Astrocyte (in vitro differentiated cells and primary cell): ENCODE measurements around the gene SEC11A. TPM values are rescaled to one million over a fixed set of nuclear protein-coding genes. Genes with fewer than 3 reads are reported as not detected.
A peak's percentile ranks its signal among the peaks of the same experiment; 100 is the strongest.
"Not testable (repeated sequence)": the region's sequence is repeated elsewhere in the genome, so short reads cannot be mapped to it uniquely, and the experiment has no call there.

ENCODE experiments used
- DNase-seq: peaks from one replicate; pipeline ENCODE4 v3.0.0-alpha.2; 2010; ENCODE audit warnings: low read depth
- FAIRE-seq: peaks from 2 replicates; lab custom pipeline; 2011; peaks lifted over from hg19 to GRCh38; lab: Jason Lieb, UNC
- H2AFZ ChIP-seq: 2 replicates; pipeline ENCODE4 v1.6.0; 2012; ENCODE audit warnings: low read depth, low read length, inconsistent platforms
- H3K27ac ChIP-seq: 2 replicates; pipeline ENCODE4 v1.5.1; 2011; ENCODE audit warnings: low read depth, low read length, inconsistent platforms
- H3K27me3 ChIP-seq: 2 replicates; pipeline ENCODE4 v1.6.0; 2011; ENCODE audit warnings: low read length, inconsistent platforms; ENCODE audit not compliant: insufficient read depth
- H3K36me3 ChIP-seq: 2 replicates; pipeline ENCODE4 v1.5.1; 2011; ENCODE audit warnings: low read length, inconsistent platforms; ENCODE audit not compliant: insufficient read depth
- H3K4me1 ChIP-seq: 2 replicates; pipeline ENCODE4 v1.5.1; 2011; ENCODE audit warnings: low read length, inconsistent platforms; ENCODE audit not compliant: insufficient read depth
- H3K4me2 ChIP-seq: 2 replicates; pipeline ENCODE4 v1.6.0; 2012; ENCODE audit warnings: low read length, inconsistent platforms
- H3K4me3 ChIP-seq: 2 replicates; pipeline ENCODE4 v1.5.1; 2011; ENCODE audit warnings: low read depth, mild to moderate bottlenecking, low read length, inconsistent platforms; ENCODE audit not compliant: insufficient read depth
- H3K79me2 ChIP-seq: 2 replicates; pipeline ENCODE4 v1.6.0; 2012; ENCODE audit warnings: mild to moderate bottlenecking, low read length, inconsistent platforms; ENCODE audit not compliant: insufficient read depth
- H3K9ac ChIP-seq: 2 replicates; pipeline ENCODE4 v1.6.0; 2012; ENCODE audit warnings: mild to moderate bottlenecking, low read length, inconsistent platforms
- H3K9me3 ChIP-seq: 2 replicates; pipeline ENCODE4 v1.5.1; 2012; ENCODE audit warnings: low read depth, mild to moderate bottlenecking, low read length, inconsistent platforms; ENCODE audit not compliant: insufficient read depth
- H4K20me1 ChIP-seq: 2 replicates; pipeline ENCODE4 v1.6.0; 2012; ENCODE audit warnings: low read length, inconsistent platforms; ENCODE audit not compliant: insufficient read depth
- H3K27ac Mint-ChIP-seq: one replicate; pipeline ENCODE4 v1.8.0; 2021; ENCODE audit warnings: mild to moderate bottlenecking, mixed read lengths; ENCODE audit not compliant: unreplicated experiment
- H3K27me3 Mint-ChIP-seq: one replicate; pipeline ENCODE4 v1.8.0; 2021; ENCODE audit warnings: low read depth, mixed read lengths; ENCODE audit not compliant: unreplicated experiment
- H3K36me3 Mint-ChIP-seq: one replicate; pipeline ENCODE4 v1.8.0; 2021; ENCODE audit warnings: low read depth, mixed read lengths; ENCODE audit not compliant: unreplicated experiment
- H3K4me1 Mint-ChIP-seq: one replicate; pipeline ENCODE4 v1.8.0; 2021; ENCODE audit warnings: low read depth, mixed read lengths; ENCODE audit not compliant: unreplicated experiment
- H3K4me3 Mint-ChIP-seq: one replicate; pipeline ENCODE4 v1.8.0; 2021; ENCODE audit warnings: mild to moderate bottlenecking, moderate library complexity, mixed read lengths; ENCODE audit not compliant: unreplicated experiment
- H3K9me3 Mint-ChIP-seq: one replicate; pipeline ENCODE4 v1.8.0; 2021; ENCODE audit warnings: mild to moderate bottlenecking, mixed read lengths; ENCODE audit not compliant: unreplicated experiment
- CTCF ChIP-seq: IDR thresholded peaks from 2 replicates; pipeline ENCODE4 v1.5.1; 2011; ENCODE audit warnings: low read depth, mild to moderate bottlenecking, inconsistent platforms, low read length, moderate library complexity; ENCODE audit not compliant: insufficient read depth
- EZH2 ChIP-seq: IDR thresholded peaks from 2 replicates; pipeline ENCODE4 v1.6.1; 2012; ENCODE audit warnings: mild to moderate bottlenecking, low read length, inconsistent platforms; ENCODE audit not compliant: insufficient read depth
- total RNA-seq: library from RNA; stranded (reverse); gene quantifications from 2 replicates; pipeline ENCODE4 v1.2.1, GENCODE V29; 2021

The SEC11A gene
- total RNA-seq, 1 donor from 2014 or later = 198 TPM

- Mint-ChIP-seq H3K36me3 (no peaks in the 10 kb centered on the region), H3K4me3 (no peak overlapping the region), H3K27ac (no peak overlapping the region), H3K4me1 (no peaks in the 10 kb centered on the region), H3K27me3 (no peaks in the 10 kb centered on the region), H3K9me3 (no peaks in the 10 kb centered on the region)
- no peak for TF ChIP-seq EZH2
- TF ChIP-seq CTCF = no peak
- Histone ChIP-seq H3K27me3 (no peaks in the 10 kb centered on the region), H3K4me2 (no peak overlapping the region), H3K4me3 (no peak overlapping the region), H2AFZ (no peak overlapping the region), H4K20me1 (peaks cover 95% of the 10 kb centered on the region), H3K9me3 (no peaks in the 10 kb centered on the region), H3K36me3 (peaks cover 2% of the 10 kb centered on the region), H3K9ac (no peak overlapping the region), H3K4me1 (no peaks in the 10 kb centered on the region), H3K79me2 (peaks cover 100% of the 10 kb centered on the region), H3K27ac (no peak overlapping the region)
- FAIRE-seq = no peak
- DNase-seq = no peak
Measured at GRCh38 chr15:84760219-84760618, 44.3 kb upstream of the SEC11A start.

- no peaks in the 10 kb centered on the region for H3K27me3 ChIP-seq
- H3K9ac ChIP-seq = no peak overlapping the region
- peaks cover 95% of the 10 kb centered on the region for H4K20me1 ChIP-seq
- no peaks in the 10 kb centered on the region for H3K36me3 ChIP-seq
- no peak for FAIRE-seq
- H3K27me3 Mint-ChIP-seq = no peaks in the 10 kb centered on the region
- TF ChIP-seq CTCF (no peak), EZH2 (no peak)
- H3K4me3 Mint-ChIP-seq = no peak overlapping the region
- no peaks in the 10 kb centered on the region for H3K9me3 Mint-ChIP-seq
- peaks cover 100% of the 10 kb centered on the region for H3K79me2 ChIP-seq
- H3K4me2 ChIP-seq = no peak overlapping the region
- H3K9me3 ChIP-seq = no peaks in the 10 kb centered on the region
- H3K4me1 ChIP-seq = no peaks in the 10 kb centered on the region
- H2AFZ ChIP-seq = no peak overlapping the region
- no peak overlapping the region for H3K4me3 ChIP-seq
- H3K4me1 Mint-ChIP-seq = no peaks in the 10 kb centered on the region
- no peak for DNase-seq
- H3K27ac Mint-ChIP-seq = no peak overlapping the region
- H3K36me3 Mint-ChIP-seq = no peaks in the 10 kb centered on the region
- no peak overlapping the region for H3K27ac ChIP-seq
Measured at GRCh38 chr15:84759018-84759417, 43.1 kb upstream of the SEC11A start.

GRCh38 chr15:84755736-84756527 lies 40.0 kb upstream of the SEC11A start:
- FAIRE-seq = no peak
- H4K20me1 ChIP-seq = peaks cover 91% of the 10 kb centered on the region
- TF ChIP-seq EZH2 (no peak), CTCF (no peak)

GRCh38 chr15:84754889-84755288 lies 39.0 kb upstream of the SEC11A start:
- not testable (repeated sequence) for FAIRE-seq, H3K27ac Mint-ChIP-seq, H3K9me3 Mint-ChIP-seq, H3K4me2 ChIP-seq, H3K9ac ChIP-seq, H3K4me3 ChIP-seq, H3K27ac ChIP-seq, H3K36me3 ChIP-seq, H2AFZ ChIP-seq, H3K9me3 ChIP-seq, DNase-seq, H3K36me3 Mint-ChIP-seq, H3K27me3 ChIP-seq, H3K27me3 Mint-ChIP-seq, H3K4me3 Mint-ChIP-seq
- Histone ChIP-seq H3K4me1 (peaks cover 20% of the 10 kb centered on the region), H3K79me2 (peaks cover 100% of the 10 kb centered on the region), H4K20me1 (peaks cover 91% of the 10 kb centered on the region)
- H3K4me1 Mint-ChIP-seq = peaks cover 22% of the 10 kb centered on the region

More at GRCh38 chr15:84755736-84756527, 40.0 kb upstream of the SEC11A start:
- Histone ChIP-seq H2AFZ (no peak overlapping the region), H3K27me3 (no peaks in the 10 kb centered on the region), H3K36me3 (no peaks in the 10 kb centered on the region), H3K27ac (no peak overlapping the region), H3K4me3 (no peak overlapping the region), H3K79me2 (peaks cover 100% of the 10 kb centered on the region), H3K9me3 (no peaks in the 10 kb centered on the region), H3K9ac (no peak overlapping the region), H3K4me2 (no peak overlapping the region), H3K4me1 (peaks cover 10% of the 10 kb centered on the region)
- Mint-ChIP-seq H3K27ac (no peak overlapping the region), H3K4me3 (peak overlapping the region; percentile 11), H3K4me1 (peaks cover 17% of the 10 kb centered on the region), H3K9me3 (no peaks in the 10 kb centered on the region), H3K27me3 (no peaks in the 10 kb centered on the region), H3K36me3 (peaks cover 3% of the 10 kb centered on the region)
- DNase-seq = no peak
